Astrocyte (in vitro differentiated cells and primary cell): ENCODE results near the gene SH3PXD2B. TPM values are rescaled to one million over a fixed set of nuclear protein-coding genes. Genes with fewer than 3 reads are reported as not detected.
"Not testable (repeated sequence)": the region's sequence is repeated elsewhere in the genome, so short reads cannot be mapped to it uniquely, and the experiment has no call there.

Source experiments
- DNase-seq: peaks from one replicate; pipeline ENCODE4 v3.0.0-alpha.2; 2010; ENCODE audit warnings: low read depth
- FAIRE-seq: peaks from 2 replicates; lab custom pipeline; 2011; peaks lifted over from hg19 to GRCh38; lab: Jason Lieb, UNC
- H2AFZ ChIP-seq: 2 replicates; pipeline ENCODE4 v1.6.0; 2012; ENCODE audit warnings: low read depth, low read length, inconsistent platforms
- H3K27ac ChIP-seq: 2 replicates; pipeline ENCODE4 v1.5.1; 2011; ENCODE audit warnings: low read depth, low read length, inconsistent platforms
- H3K27me3 ChIP-seq: 2 replicates; pipeline ENCODE4 v1.6.0; 2011; ENCODE audit warnings: low read length, inconsistent platforms; ENCODE audit not compliant: insufficient read depth
- H3K36me3 ChIP-seq: 2 replicates; pipeline ENCODE4 v1.5.1; 2011; ENCODE audit warnings: low read length, inconsistent platforms; ENCODE audit not compliant: insufficient read depth
- H3K4me1 ChIP-seq: 2 replicates; pipeline ENCODE4 v1.5.1; 2011; ENCODE audit warnings: low read length, inconsistent platforms; ENCODE audit not compliant: insufficient read depth
- H3K4me2 ChIP-seq: 2 replicates; pipeline ENCODE4 v1.6.0; 2012; ENCODE audit warnings: low read length, inconsistent platforms
- H3K4me3 ChIP-seq: 2 replicates; pipeline ENCODE4 v1.5.1; 2011; ENCODE audit warnings: low read depth, mild to moderate bottlenecking, low read length, inconsistent platforms; ENCODE audit not compliant: insufficient read depth
- H3K79me2 ChIP-seq: 2 replicates; pipeline ENCODE4 v1.6.0; 2012; ENCODE audit warnings: mild to moderate bottlenecking, low read length, inconsistent platforms; ENCODE audit not compliant: insufficient read depth
- H3K9ac ChIP-seq: 2 replicates; pipeline ENCODE4 v1.6.0; 2012; ENCODE audit warnings: mild to moderate bottlenecking, low read length, inconsistent platforms
- H3K9me3 ChIP-seq: 2 replicates; pipeline ENCODE4 v1.5.1; 2012; ENCODE audit warnings: low read depth, mild to moderate bottlenecking, low read length, inconsistent platforms; ENCODE audit not compliant: insufficient read depth
- H4K20me1 ChIP-seq: 2 replicates; pipeline ENCODE4 v1.6.0; 2012; ENCODE audit warnings: low read length, inconsistent platforms; ENCODE audit not compliant: insufficient read depth
- H3K27ac Mint-ChIP-seq: one replicate; pipeline ENCODE4 v1.8.0; 2021; ENCODE audit warnings: mild to moderate bottlenecking, mixed read lengths; ENCODE audit not compliant: unreplicated experiment
- H3K27me3 Mint-ChIP-seq: one replicate; pipeline ENCODE4 v1.8.0; 2021; ENCODE audit warnings: low read depth, mixed read lengths; ENCODE audit not compliant: unreplicated experiment
- H3K36me3 Mint-ChIP-seq: one replicate; pipeline ENCODE4 v1.8.0; 2021; ENCODE audit warnings: low read depth, mixed read lengths; ENCODE audit not compliant: unreplicated experiment
- H3K4me1 Mint-ChIP-seq: one replicate; pipeline ENCODE4 v1.8.0; 2021; ENCODE audit warnings: low read depth, mixed read lengths; ENCODE audit not compliant: unreplicated experiment
- H3K4me3 Mint-ChIP-seq: one replicate; pipeline ENCODE4 v1.8.0; 2021; ENCODE audit warnings: mild to moderate bottlenecking, moderate library complexity, mixed read lengths; ENCODE audit not compliant: unreplicated experiment
- H3K9me3 Mint-ChIP-seq: one replicate; pipeline ENCODE4 v1.8.0; 2021; ENCODE audit warnings: mild to moderate bottlenecking, mixed read lengths; ENCODE audit not compliant: unreplicated experiment
- EZH2 ChIP-seq: IDR thresholded peaks from 2 replicates; pipeline ENCODE4 v1.6.1; 2012; ENCODE audit warnings: mild to moderate bottlenecking, low read length, inconsistent platforms; ENCODE audit not compliant: insufficient read depth
- total RNA-seq: library from RNA; stranded (reverse); gene quantifications from 2 replicates; pipeline ENCODE4 v1.2.1, GENCODE V29; 2021
- TF ChIP-seq, protein P1 (sequence below): IDR thresholded peaks from 2 replicates; pipeline ENCODE4 v1.5.1; 2011; ENCODE audit warnings: low read depth, mild to moderate bottlenecking, inconsistent platforms, low read length, moderate library complexity; ENCODE audit not compliant: insufficient read depth

Gene SH3PXD2B
- total RNA-seq, 1 donor from 2014 or later: 66.0 TPM

DNA sequence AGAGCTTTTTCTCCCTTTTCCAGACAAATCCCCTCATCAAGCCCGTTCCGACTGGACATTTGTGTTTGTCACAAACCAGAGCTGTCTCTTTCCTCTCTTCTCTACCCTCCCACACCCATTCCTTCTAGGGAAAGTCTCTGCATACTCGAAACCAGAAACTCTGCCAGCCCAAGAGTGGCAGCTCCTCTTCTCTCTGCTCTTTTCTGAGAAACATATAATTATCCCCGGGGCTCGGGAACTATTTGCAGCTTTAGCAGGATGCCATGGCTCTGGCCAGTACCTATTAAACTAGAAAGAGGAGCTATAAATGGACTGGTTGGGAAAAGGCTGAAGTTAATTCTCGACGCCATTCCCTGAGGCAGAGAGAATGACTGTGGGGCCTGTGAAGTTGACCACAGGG lies 82.6 kb downstream of the SH3PXD2B start:
- Histone ChIP-seq H3K4me3 (no peak overlapping the region), H3K9ac (no peak overlapping the region), H3K36me3 (peaks cover 30% of the 10 kb centered on the region), H3K27ac (no peak overlapping the region), H3K79me2 (no peaks in the 10 kb centered on the region), H3K27me3 (no peaks in the 10 kb centered on the region), H2AFZ (no peak overlapping the region), H3K4me2 (no peak overlapping the region), H4K20me1 (peaks cover 29% of the 10 kb centered on the region), H3K4me1 (no peaks in the 10 kb centered on the region), H3K9me3 (peaks cover 3% of the 10 kb centered on the region)
- H3K36me3 Mint-ChIP-seq: peaks cover 41% of the 10 kb centered on the region
- H3K4me1 Mint-ChIP-seq: no peaks in the 10 kb centered on the region
- H3K27ac Mint-ChIP-seq: peak overlapping the region; percentile 2
- no peak for TF ChIP-seq EZH2
- TF ChIP-seq, protein P1, sequence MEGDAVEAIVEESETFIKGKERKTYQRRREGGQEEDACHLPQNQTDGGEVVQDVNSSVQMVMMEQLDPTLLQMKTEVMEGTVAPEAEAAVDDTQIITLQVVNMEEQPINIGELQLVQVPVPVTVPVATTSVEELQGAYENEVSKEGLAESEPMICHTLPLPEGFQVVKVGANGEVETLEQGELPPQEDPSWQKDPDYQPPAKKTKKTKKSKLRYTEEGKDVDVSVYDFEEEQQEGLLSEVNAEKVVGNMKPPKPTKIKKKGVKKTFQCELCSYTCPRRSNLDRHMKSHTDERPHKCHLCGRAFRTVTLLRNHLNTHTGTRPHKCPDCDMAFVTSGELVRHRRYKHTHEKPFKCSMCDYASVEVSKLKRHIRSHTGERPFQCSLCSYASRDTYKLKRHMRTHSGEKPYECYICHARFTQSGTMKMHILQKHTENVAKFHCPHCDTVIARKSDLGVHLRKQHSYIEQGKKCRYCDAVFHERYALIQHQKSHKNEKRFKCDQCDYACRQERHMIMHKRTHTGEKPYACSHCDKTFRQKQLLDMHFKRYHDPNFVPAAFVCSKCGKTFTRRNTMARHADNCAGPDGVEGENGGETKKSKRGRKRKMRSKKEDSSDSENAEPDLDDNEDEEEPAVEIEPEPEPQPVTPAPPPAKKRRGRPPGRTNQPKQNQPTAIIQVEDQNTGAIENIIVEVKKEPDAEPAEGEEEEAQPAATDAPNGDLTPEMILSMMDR: no peak
- no peak for FAIRE-seq
- no peak overlapping the region for H3K4me3 Mint-ChIP-seq
- peaks cover 6% of the 10 kb centered on the region for H3K9me3 Mint-ChIP-seq
- DNase-seq: no peak
- no peaks in the 10 kb centered on the region for H3K27me3 Mint-ChIP-seq

DNA sequence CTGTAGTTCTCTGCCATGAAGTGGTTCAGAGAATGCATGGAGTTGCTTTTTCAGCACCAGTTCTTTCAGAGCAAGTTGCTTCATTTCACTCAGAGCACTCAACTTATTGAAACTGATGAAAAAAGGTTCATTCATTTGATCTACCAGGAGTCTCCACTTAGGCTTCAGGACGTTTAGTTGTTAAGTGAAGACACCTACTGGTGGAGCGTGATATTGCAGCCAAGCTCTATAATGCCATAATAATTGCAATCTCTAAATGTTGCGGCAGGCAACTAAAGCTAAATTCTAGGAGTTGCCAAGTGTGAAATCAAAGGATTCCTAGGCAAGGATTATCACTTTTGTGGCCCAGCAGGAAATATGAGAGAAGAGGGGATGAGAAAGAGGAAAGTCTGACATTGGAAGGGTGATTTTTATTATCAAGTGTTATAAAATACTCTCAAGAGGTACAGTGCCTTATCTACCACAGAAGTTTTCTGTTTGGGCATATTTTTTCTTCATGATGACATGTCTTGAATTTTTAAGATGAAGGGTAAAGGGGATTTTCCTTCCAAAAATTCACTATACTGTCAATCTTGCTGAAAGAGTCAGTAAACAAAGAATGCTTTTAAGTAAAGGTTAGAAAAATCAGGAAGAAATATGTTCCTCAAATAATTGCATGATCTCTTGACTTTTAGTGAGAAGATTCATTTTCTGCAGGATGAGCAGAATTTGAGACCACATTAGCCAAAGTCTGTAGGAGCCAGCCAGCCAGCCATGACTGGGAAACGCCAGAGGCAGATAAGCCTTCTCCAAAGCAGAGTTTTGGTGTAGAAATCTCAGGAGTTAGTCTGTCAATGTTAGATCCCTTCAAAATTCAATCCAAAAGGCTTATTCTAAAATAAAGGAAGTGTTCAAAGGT lies 83.4 kb downstream of the SH3PXD2B start:
- H3K4me1 ChIP-seq: no peaks in the 10 kb centered on the region
- peaks cover 28% of the 10 kb centered on the region for H4K20me1 ChIP-seq
- H3K27me3 ChIP-seq: no peaks in the 10 kb centered on the region
- no peak overlapping the region for H3K9ac ChIP-seq
- H3K4me1 Mint-ChIP-seq: no peaks in the 10 kb centered on the region
- no peak overlapping the region for H3K4me3 ChIP-seq
- peaks cover 41% of the 10 kb centered on the region for H3K36me3 Mint-ChIP-seq
- peaks cover 30% of the 10 kb centered on the region for H3K36me3 ChIP-seq
- TF ChIP-seq, protein P1: peak; percentile 68
- TF ChIP-seq EZH2: no peak
- no peak overlapping the region for H2AFZ ChIP-seq
- no peak overlapping the region for H3K4me2 ChIP-seq
- H3K9me3 ChIP-seq: peaks cover 3% of the 10 kb centered on the region
- H3K27me3 Mint-ChIP-seq: no peaks in the 10 kb centered on the region
- peak; percentile 23 for DNase-seq
- H3K27ac Mint-ChIP-seq: no peak overlapping the region
- no peak overlapping the region for H3K4me3 Mint-ChIP-seq
- H3K27ac ChIP-seq: no peak overlapping the region
- FAIRE-seq: peak; percentile 17
- H3K79me2 ChIP-seq: no peaks in the 10 kb centered on the region
- H3K9me3 Mint-ChIP-seq: peaks cover 6% of the 10 kb centered on the region

DNA sequence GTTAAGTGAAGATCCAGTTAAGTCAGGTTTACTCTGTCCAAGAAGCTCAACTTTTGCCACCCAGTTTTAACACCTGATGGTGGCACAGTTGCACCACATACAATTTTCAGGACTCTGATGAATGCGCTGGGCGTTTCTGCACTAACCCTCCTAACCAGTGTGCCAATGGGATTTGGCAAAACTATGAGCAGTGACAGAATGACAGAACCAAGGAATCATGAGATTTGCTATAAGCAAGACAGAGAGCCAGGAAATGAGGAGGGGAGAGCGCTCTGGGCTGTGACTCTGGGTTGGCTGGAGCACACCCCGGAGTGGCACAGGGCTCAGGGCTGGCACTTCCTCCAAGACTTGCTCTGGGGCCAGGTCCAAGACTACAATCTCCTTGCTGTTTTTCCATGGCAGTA lies 84.1 kb downstream of the SH3PXD2B start:
- Mint-ChIP-seq H3K4me1 (no peaks in the 10 kb centered on the region), H3K27ac (no peak overlapping the region), H3K36me3 (peaks cover 46% of the 10 kb centered on the region), H3K27me3 (no peaks in the 10 kb centered on the region), H3K4me3 (no peak overlapping the region), H3K9me3 (peaks cover 6% of the 10 kb centered on the region)
- Histone ChIP-seq H2AFZ (no peak overlapping the region), H3K36me3 (peaks cover 28% of the 10 kb centered on the region), H3K79me2 (no peaks in the 10 kb centered on the region), H3K9me3 (peaks cover 3% of the 10 kb centered on the region), H3K4me2 (no peak overlapping the region), H4K20me1 (peaks cover 34% of the 10 kb centered on the region), H3K27ac (no peak overlapping the region), H3K4me3 (no peak overlapping the region), H3K9ac (no peak overlapping the region), H3K4me1 (no peaks in the 10 kb centered on the region), H3K27me3 (no peaks in the 10 kb centered on the region)
- TF ChIP-seq, protein P1: no peak
- no peak for TF ChIP-seq EZH2
- FAIRE-seq (no peak), DNase-seq (no peak)

DNA sequence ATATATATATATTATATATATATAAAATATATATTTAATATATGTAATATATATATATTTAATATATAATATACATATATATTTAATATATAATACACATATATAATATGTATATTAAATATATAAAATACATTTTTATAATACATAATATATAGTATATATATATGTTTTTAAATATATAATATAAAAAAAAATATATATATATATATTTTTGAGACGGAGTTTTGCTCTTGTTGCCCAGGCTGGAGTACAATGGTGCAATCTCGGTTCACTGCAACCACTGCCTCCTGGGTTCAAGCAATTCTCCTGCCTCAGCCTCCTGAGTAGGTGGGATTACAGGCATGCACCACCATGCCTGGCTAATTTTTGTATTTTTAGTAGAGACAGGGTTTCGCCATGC lies 85.6 kb downstream of the SH3PXD2B start:
- H3K4me1 Mint-ChIP-seq, H3K27me3 Mint-ChIP-seq, H2AFZ ChIP-seq, H3K27ac Mint-ChIP-seq, H3K4me2 ChIP-seq, H3K79me2 ChIP-seq, H3K27me3 ChIP-seq, H3K9me3 Mint-ChIP-seq, DNase-seq, H3K9ac ChIP-seq, H3K27ac ChIP-seq, H3K9me3 ChIP-seq, H3K4me1 ChIP-seq, H3K4me3 ChIP-seq, FAIRE-seq, H3K4me3 Mint-ChIP-seq: not testable (repeated sequence)
- H3K36me3 ChIP-seq: peaks cover 28% of the 10 kb centered on the region
- peaks cover 25% of the 10 kb centered on the region for H4K20me1 ChIP-seq
- peaks cover 49% of the 10 kb centered on the region for H3K36me3 Mint-ChIP-seq
